Fibroblast of pulmonary artery (primary cell): ENCODE results near the gene ADAR.

Experiments used
- DNase-seq: peaks from one replicate; pipeline ENCODE4 v3.0.0-alpha.2; 2010; ENCODE audit warnings: low read depth
- H3K4me3 ChIP-seq: replicated peaks from 2 replicates; pipeline ENCODE4 v1.5.1; 2011; ENCODE audit warnings: low read depth, mild to moderate bottlenecking, control low read depth, low read length, moderate library complexity
- TF ChIP-seq, protein P1 (sequence below): IDR thresholded peaks from 2 replicates; pipeline ENCODE4 v1.5.1; 2011; ENCODE audit warnings: mild to moderate bottlenecking, control low read depth, low read length, inconsistent platforms; ENCODE audit errors: missing control alignments

The ADAR gene

GRCh38 chr1:154577346-154578057, 30.5 kb downstream of the ADAR start:
- DNase-seq = no peak

GRCh38 chr1:154575951-154576566, 31.9 kb downstream of the ADAR start:
- H3K4me3 ChIP-seq = no peak overlapping the region
- no peak for DNase-seq
- TF ChIP-seq, protein P1, sequence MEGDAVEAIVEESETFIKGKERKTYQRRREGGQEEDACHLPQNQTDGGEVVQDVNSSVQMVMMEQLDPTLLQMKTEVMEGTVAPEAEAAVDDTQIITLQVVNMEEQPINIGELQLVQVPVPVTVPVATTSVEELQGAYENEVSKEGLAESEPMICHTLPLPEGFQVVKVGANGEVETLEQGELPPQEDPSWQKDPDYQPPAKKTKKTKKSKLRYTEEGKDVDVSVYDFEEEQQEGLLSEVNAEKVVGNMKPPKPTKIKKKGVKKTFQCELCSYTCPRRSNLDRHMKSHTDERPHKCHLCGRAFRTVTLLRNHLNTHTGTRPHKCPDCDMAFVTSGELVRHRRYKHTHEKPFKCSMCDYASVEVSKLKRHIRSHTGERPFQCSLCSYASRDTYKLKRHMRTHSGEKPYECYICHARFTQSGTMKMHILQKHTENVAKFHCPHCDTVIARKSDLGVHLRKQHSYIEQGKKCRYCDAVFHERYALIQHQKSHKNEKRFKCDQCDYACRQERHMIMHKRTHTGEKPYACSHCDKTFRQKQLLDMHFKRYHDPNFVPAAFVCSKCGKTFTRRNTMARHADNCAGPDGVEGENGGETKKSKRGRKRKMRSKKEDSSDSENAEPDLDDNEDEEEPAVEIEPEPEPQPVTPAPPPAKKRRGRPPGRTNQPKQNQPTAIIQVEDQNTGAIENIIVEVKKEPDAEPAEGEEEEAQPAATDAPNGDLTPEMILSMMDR = no peak

More at GRCh38 chr1:154577346-154578057, 30.5 kb downstream of the ADAR start:
- H3K4me3 ChIP-seq = no peak overlapping the region
- TF ChIP-seq, protein P1 = no peak

GRCh38 chr1:154575147-154575927, 32.6 kb downstream of the ADAR start:
- H3K4me3 ChIP-seq = no peak overlapping the region
- TF ChIP-seq, protein P1 = no peak
- DNase-seq = no peak

- no peak overlapping the region for H3K4me3 ChIP-seq
- TF ChIP-seq, protein P1 = no peak
- DNase-seq = peak; percentile 24
Observed at GRCh38 chr1:154574716-154575115, 33.3 kb downstream of the ADAR start.

- no peak for DNase-seq
- H3K4me3 ChIP-seq = no peak overlapping the region
- TF ChIP-seq, protein P1 = no peak
Observed at GRCh38 chr1:154573168-154573510, 34.8 kb downstream of the ADAR start.

GRCh38 chr1:154572468-154573167, 35.4 kb downstream of the ADAR start:
- no peak overlapping the region for H3K4me3 ChIP-seq
- no peak for DNase-seq
- TF ChIP-seq, protein P1 = no peak
